Peyer's patch (tissue), 4 donors: ENCODE data around the gene PCDH1. TPM values are rescaled to one million over a fixed set of nuclear protein-coding genes. Genes with fewer than 3 reads are reported as not detected.

Experiments
- DNase-seq, 3 donors: peaks; one replicate each; pipeline ENCODE4 v3.0.0-alpha.2; 2017 to 2019
- H3K27ac ChIP-seq, 4 donors: fragments of 200-600 bp; sonication (generic); one replicate each; pipeline ENCODE4 v1.5.1; 2016 to 2019
- H3K27me3 ChIP-seq, 2 donors: fragments of 200-600 bp; sonication (generic); one replicate each; pipeline ENCODE4 v1.5.1; 2019
- H3K36me3 ChIP-seq, 3 donors: fragments of 200-600 bp; sonication (generic); one replicate each; pipeline ENCODE4 v1.5.1; 2016 to 2019
- H3K4me1 ChIP-seq, 4 donors: fragments of 200-600 bp; sonication (generic); one replicate each; pipeline ENCODE4 v1.5.1; 2016 to 2019
- H3K4me3 ChIP-seq, 4 donors: fragments of 200-600 bp; sonication (generic); 1 replicate in 3 of 4; 2 replicates in 1 of 4; pipeline ENCODE4 v1.5.1; 2016 to 2019; ENCODE audit warnings: mild to moderate bottlenecking in 1 of 4
- H3K9me3 ChIP-seq, 4 donors: fragments of 200-600 bp; sonication (generic); one replicate each; pipeline ENCODE4 v1.5.1; 2016 to 2019; ENCODE audit warnings: mild to moderate bottlenecking in 1 of 4
- POLR2A ChIP-seq, 2 donors: fragments of 450-650 bp; IDR thresholded peaks; one replicate each; pipeline ENCODE4 v1.5.1; 2017; ENCODE audit warnings: antibody characterized with exemption in 2 of 2, mild to moderate bottlenecking in 2 of 2, moderate library complexity in 2 of 2
- total RNA-seq, 4 donors: library from RNA; depleted of rRNA; stranded (reverse); fragments of >200 nt; gene quantifications; one replicate each; pipeline ENCODE4 v1.1.0, GENCODE V29; 2016
- TF ChIP-seq, protein P1 (sequence below), 6 experiments: fragments of 450-650 bp in 4 of 6; fragments of 200-600 bp in 2 of 6; sonication (generic) in 1 of 6; IDR thresholded peaks; one replicate each; pipeline ENCODE4 v1.5.1; 2017 to 2019; ENCODE audit warnings: antibody characterized with exemption in 6 of 6, mild to moderate bottlenecking in 3 of 6, moderate library complexity in 1 of 6

The PCDH1 gene
- total RNA-seq, 4 donors from 2014 or later = 64.4 to 169 (median 164) TPM

DNA sequence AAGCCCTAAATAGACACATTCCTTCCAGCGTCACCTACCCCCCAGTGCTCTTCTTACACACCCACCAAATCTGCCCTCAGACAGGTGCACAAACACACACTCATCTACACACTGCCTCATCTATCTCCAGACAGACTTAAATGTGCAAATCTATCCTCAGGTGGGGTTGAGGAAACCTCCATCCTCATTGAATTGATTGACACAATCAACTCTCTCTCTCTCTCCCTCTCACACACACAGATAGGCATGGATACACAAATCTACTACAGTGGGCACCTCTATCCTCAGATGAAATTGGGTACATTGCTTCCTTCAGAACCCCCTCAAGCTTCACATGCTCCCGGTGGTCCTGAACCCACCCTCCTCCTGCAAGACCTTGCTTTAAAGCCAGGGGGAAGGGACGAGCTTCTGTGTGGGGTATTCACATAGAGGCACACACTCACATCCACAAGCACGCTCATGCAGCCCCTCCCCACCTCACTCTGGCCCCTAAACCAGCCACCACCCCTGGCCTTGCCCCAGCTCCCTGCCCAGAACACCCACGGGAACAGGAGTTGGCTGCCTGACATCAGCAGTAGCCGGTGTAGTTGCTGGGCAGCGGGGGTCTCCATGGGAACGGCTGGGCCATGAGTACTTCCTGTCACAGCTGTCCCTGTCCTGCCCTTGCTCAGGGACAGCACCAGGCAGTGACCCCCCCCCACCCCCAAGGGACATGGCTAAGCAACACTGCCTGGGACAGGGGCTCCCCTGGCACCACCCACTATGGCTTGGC, 22.8 kb downstream of the PCDH1 start:
- Histone ChIP-seq H3K4me1 (peaks cover 0 to 8% (median 0%) of the 10 kb centered on the region in 4 donors), H3K27ac (no peak overlapping the region), H3K27me3 (no peaks in the 10 kb centered on the region), H3K9me3 (no peaks in the 10 kb centered on the region), H3K36me3 (peaks cover 0 to 20% (median 0%) of the 10 kb centered on the region in 3 donors), H3K4me3 (no peak overlapping the region)
- no peak for TF ChIP-seq POLR2A (IDR thresholded peaks at IDR 0.05)
- TF ChIP-seq, protein P1, sequence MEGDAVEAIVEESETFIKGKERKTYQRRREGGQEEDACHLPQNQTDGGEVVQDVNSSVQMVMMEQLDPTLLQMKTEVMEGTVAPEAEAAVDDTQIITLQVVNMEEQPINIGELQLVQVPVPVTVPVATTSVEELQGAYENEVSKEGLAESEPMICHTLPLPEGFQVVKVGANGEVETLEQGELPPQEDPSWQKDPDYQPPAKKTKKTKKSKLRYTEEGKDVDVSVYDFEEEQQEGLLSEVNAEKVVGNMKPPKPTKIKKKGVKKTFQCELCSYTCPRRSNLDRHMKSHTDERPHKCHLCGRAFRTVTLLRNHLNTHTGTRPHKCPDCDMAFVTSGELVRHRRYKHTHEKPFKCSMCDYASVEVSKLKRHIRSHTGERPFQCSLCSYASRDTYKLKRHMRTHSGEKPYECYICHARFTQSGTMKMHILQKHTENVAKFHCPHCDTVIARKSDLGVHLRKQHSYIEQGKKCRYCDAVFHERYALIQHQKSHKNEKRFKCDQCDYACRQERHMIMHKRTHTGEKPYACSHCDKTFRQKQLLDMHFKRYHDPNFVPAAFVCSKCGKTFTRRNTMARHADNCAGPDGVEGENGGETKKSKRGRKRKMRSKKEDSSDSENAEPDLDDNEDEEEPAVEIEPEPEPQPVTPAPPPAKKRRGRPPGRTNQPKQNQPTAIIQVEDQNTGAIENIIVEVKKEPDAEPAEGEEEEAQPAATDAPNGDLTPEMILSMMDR (IDR thresholded peaks at IDR 0.05) = no peak
- DNase-seq = no peak

DNA sequence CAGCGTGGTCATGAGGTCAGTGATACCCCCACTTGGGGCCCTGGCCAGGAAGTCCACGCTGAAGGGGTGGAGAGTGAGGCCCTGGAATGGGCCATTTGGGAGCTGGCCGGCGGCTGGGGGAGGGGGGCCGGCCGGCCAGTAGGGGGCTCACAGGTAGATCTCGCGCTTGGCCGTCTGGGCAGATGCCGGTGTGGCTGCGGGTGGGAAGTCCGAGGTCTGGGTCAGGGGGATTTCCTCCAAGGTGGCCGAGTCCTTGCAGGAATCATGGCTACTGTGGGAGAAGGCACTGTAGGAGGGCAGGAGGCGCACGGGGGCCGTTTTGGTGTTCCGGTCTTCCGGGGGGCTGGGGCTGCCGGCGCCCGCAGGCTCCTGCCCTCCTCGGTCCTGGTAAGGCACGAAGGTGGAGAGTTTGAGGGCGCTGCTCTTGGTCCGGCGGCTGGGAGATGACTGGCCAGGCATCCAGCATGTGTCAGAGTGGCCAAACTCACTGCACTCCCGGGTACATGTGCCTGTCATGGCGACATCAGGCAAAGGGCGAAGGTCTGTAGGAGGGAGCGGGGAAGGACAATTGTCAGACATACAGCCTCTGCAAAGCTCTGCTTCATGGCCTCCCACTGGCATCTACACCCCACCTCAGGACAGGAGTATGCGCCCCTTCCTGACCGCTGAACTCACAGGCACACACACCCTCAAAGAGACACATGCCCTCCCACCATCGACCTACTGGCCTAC, 24.1 kb downstream of the PCDH1 start:
- Histone ChIP-seq H3K27me3 (no peaks in the 10 kb centered on the region), H3K9me3 (no peaks in the 10 kb centered on the region), H3K4me1 (peaks cover 0 to 11% (median under 1%) of the 10 kb centered on the region in 4 donors), H3K4me3 (no peak overlapping the region), H3K27ac (no peak overlapping the region), H3K36me3 (peaks cover 0 to 20% (median 0%) of the 10 kb centered on the region in 3 donors)
- DNase-seq = no peak
- TF ChIP-seq POLR2A (IDR thresholded peaks at IDR 0.05) = no peak
- TF ChIP-seq, protein P1 (IDR thresholded peaks at IDR 0.05) = no peak

DNA sequence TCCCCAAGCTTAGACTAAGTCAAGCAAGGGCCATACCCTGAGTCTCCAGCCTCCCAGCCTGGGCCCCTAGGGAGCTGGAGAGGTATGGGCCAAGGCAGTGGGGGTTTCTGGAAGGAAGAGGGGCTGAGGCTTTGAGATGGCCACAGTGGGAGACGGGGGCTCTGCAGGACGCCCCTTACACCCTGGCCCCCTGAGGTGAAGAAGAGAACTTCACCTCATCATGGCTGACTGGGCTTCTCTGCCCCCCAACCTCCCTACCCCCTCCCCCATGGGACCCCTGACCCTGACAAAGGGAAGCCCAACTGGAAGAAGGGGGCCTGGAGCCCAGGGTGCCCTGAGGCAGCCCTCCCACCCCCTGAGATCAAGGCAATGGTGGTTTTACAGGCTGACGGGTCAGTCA, 25.8 kb downstream of the PCDH1 start:
- Histone ChIP-seq H3K4me3 (no peak overlapping the region), H3K4me1 (peaks cover 0 to 17% (median 8%) of the 10 kb centered on the region in 4 donors), H3K9me3 (no peaks in the 10 kb centered on the region), H3K27ac (no peak overlapping the region), H3K36me3 (peaks cover 0 to 20% (median 0%) of the 10 kb centered on the region in 3 donors), H3K27me3 (no peaks in the 10 kb centered on the region)
- no peak for TF ChIP-seq POLR2A (IDR thresholded peaks at IDR 0.05)
- TF ChIP-seq, protein P1 (IDR thresholded peaks at IDR 0.05) = no peak
- no peak for DNase-seq

DNA sequence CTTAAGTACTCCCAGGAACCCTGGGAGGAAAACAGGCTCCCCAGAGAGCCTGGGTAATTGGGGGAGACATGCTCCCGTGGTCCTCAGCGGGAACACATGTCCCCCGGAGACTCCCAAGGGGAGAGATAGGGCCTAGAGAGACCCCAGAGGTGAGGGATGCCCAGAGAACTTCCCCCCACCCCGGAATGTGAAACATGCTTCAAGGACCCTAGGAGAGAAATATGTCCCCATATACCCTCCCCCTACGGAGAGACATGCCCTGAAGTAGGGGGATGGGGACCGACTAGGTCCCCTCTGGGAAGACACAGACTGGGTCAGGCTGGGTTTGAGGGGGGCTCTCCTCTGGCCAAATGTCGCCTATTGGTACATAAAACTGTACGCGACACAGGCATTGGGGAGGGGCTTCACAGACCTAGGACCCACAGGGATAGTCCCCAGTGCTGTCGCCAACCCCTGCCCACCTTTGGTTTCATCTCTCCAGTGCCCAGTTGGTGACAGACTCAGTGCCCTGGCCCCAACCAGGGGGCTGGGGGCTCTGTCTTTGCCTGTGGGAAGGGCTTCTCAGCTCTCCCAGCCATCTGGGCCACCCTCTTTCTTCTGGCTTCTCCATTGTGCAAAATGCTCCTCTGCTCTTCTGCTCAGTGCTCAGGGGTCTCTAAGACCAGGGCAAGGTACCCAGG, 26.9 kb downstream of the PCDH1 start:
- no peaks in the 10 kb centered on the region for H3K27me3 ChIP-seq
- H3K4me1 ChIP-seq = peaks cover 0 to 18% (median 8%) of the 10 kb centered on the region in 4 donors
- peaks cover 0 to 14% (median 0%) of the 10 kb centered on the region in 3 donors for H3K36me3 ChIP-seq
- TF ChIP-seq, protein P1 (IDR thresholded peaks at IDR 0.05) = no peak
- no peaks in the 10 kb centered on the region for H3K9me3 ChIP-seq
- H3K4me3 ChIP-seq = no peak overlapping the region
- DNase-seq = no peak
- H3K27ac ChIP-seq = peak overlapping the region in 2 of 4 donors; percentile 97 to 99

DNA sequence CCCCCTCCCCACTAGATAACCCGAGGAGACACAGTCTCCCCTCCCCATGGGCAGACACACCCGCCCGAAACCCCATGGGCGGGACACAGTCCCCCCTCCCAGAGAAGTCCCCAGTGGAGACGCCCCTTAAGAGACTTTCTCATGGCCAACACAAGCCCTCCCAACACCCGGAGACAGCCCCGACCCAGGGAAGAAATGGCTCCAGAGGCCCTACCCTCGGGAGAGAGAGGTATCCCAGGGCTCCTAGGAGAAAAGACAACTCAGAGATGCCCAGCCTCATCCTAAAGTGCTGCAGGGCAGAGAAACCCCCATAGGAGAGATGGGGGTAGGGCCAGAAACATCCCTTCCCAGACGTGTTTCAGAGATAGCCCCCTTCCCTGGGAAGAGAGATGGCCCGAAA, 27.4 kb downstream of the PCDH1 start:
- Histone ChIP-seq H3K4me1 (peaks cover 0 to 23% (median 8%) of the 10 kb centered on the region in 4 donors), H3K27ac (peak overlapping the region; percentile 84 to 99 (median 94)), H3K9me3 (no peaks in the 10 kb centered on the region), H3K27me3 (no peaks in the 10 kb centered on the region), H3K4me3 (peak overlapping the region; percentile 56 to 82 (median 71)), H3K36me3 (peaks cover 0 to 14% (median 0%) of the 10 kb centered on the region in 3 donors)
- no peak for TF ChIP-seq POLR2A (IDR thresholded peaks at IDR 0.05)
- TF ChIP-seq, protein P1 (IDR thresholded peaks at IDR 0.05) = no peak
- no peak for DNase-seq
